Thyroid gland (tissue), 4 donors: ENCODE results near the gene CUL3. TPM values are rescaled to one million over a fixed set of nuclear protein-coding genes. Genes with fewer than 3 reads are reported as not detected.
"Not testable (repeated sequence)": the region's sequence is repeated elsewhere in the genome, so short reads cannot be mapped to it uniquely, and the experiment has no call there.

ENCODE experiments used
- DNase-seq, 2 donors: peaks; one replicate each; pipeline ENCODE4 v3.0.0-alpha.2; 2019
- H3K27ac ChIP-seq, 3 donors: fragments of 200-600 bp; sonication (generic); 1 replicate in 2 of 3; 2 replicates in 1 of 3; pipeline ENCODE4 v1.5.1; 2016 to 2019; ENCODE audit warnings: mild to moderate bottlenecking in 1 of 3, moderate library complexity in 1 of 3
- H3K27me3 ChIP-seq: fragments of 200-600 bp; sonication (generic); one replicate; pipeline ENCODE4 v1.5.1; 2019
- H3K36me3 ChIP-seq, 2 donors: fragments of 200-600 bp; sonication (generic); one replicate each; pipeline ENCODE4 v1.5.1; 2016 to 2019
- H3K4me1 ChIP-seq, 2 donors: fragments of 200-600 bp; sonication (generic); one replicate each; pipeline ENCODE4 v1.5.1; 2017 to 2019
- H3K4me3 ChIP-seq, 3 donors: fragments of 200-600 bp; sonication (generic); replicated peaks in 1 of 3; 1 replicate in 2 of 3; 2 replicates in 1 of 3; pipeline ENCODE4 v1.5.1; 2016; ENCODE audit warnings: mild to moderate bottlenecking in 1 of 3
- H3K9me3 ChIP-seq: fragments of 200-600 bp; sonication (generic); one replicate; pipeline ENCODE4 v1.5.1; 2017
- CTCF ChIP-seq, 6 experiments: fragments of 200-600 bp in 3 of 6; fragments of 450-650 bp in 3 of 6; sonication (generic) in 3 of 6; IDR thresholded peaks; one replicate each; pipeline ENCODE4 v1.5.1; 2016 to 2019; ENCODE audit warnings: antibody characterized with exemption in 6 of 6, mild to moderate bottlenecking in 2 of 6, inconsistent platforms in 1 of 6, moderate library complexity in 1 of 6
- POLR2A ChIP-seq, 2 donors: fragments of 450-650 bp; IDR thresholded peaks; one replicate each; pipeline ENCODE4 v1.6.1; 2017; ENCODE audit warnings: antibody characterized with exemption in 2 of 2, mild to moderate bottlenecking in 2 of 2, moderate library complexity in 1 of 2
- WGBS, 2 donors: methylation state at CpG; one replicate each; pipeline ENCODE4 v1.1.5; 2017; 5-methylcytosine and 5-hydroxymethylcytosine counted together
- intact Hi-C: fragments of 100-400 bp; cut with DNase I; formaldehyde crosslinking; loops from one replicate; pipeline ENCODE4 v1.15.1; 2023
- total RNA-seq, 4 donors: library from RNA; depleted of rRNA; stranded (reverse); fragments of >200 nt; gene quantifications; one replicate each; pipeline ENCODE4 v1.2.3, GENCODE V29; 2016

Gene CUL3
- total RNA-seq, 4 donors from 2014 or later: 91.9 to 122 (median 107) TPM

DNA sequence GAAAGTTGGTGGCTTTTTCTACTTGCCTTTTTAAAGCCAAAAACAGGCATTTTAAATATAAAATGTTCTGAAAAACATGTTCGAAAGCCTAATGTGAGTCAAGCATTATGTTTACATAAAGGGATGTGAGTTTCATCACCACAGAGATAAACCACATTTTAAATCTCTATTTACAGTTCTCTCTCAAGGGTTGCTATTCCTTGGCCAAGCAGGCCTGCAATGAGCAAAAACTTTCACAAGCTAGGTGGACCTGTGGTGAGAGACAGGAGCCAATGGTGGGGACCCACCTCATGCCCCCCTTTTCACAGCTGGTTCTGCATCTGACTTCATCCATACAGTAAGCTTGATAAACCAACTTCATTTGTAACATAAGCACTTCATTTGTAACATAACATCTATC, 65.1 kb downstream of the CUL3 start:
- no peak for DNase-seq
- H3K27me3 ChIP-seq: no peaks in the 10 kb centered on the region
- no peaks in the 10 kb centered on the region for H3K9me3 ChIP-seq
- intact Hi-C loops: no loop called here
- TF ChIP-seq POLR2A (IDR thresholded peaks at IDR 0.05) (no peak), CTCF (IDR thresholded peaks at IDR 0.05) (no peak)
- no peak overlapping the region for H3K4me3 ChIP-seq
- 78 to 88% methylated on average over 1 of the region's 1 CpG for WGBS, 2 donors
- no peaks in the 10 kb centered on the region for H3K36me3 ChIP-seq
- peak overlapping the region in 1 of 3 donors; percentile 20 for H3K27ac ChIP-seq
- H3K4me1 ChIP-seq: peaks cover 28 to 54% of the 10 kb centered on the region in 2 donors

DNA sequence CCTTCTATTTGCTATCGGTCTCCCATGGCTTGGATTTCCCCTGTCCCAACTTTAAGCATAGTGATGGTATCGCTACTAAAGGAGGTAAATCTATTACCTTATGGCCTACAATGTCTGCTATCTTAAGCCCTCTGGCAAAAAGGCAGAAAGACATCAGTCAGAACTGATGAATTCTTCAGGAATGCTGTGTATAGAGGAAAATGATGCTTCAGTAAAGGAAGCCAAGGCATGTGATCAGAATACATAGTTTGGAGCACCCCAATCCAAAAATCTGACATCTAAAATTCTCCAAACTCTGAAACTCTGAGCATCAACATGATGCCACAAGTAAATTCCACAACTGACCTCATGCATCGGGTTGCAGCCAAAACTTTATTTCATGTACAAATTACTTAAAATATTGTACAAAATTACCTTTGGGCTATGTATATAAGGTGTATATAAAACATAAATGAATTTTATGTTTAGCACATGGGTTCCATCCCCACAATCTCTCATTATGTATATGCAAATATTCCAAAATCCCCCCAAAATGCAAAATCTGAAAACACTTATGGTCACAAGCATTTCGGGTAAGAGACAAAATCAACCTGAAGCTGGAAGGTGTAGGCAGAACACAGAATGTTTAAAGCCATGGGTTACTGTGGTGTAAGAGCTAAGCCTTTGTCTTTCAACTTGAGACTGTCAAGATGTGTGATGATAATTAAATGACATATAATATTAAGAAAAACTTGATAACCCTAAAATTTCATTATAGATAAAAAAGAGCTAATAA, 66.2 kb downstream of the CUL3 start:
- H3K9me3 ChIP-seq: no peaks in the 10 kb centered on the region
- intact Hi-C loops: no loop called here
- no peak overlapping the region for H3K27ac ChIP-seq
- H3K27me3 ChIP-seq: no peaks in the 10 kb centered on the region
- WGBS, 2 donors: 93 to 96% methylated on average over 4 of the region's 4 CpGs
- H3K36me3 ChIP-seq: no peaks in the 10 kb centered on the region
- no peak for TF ChIP-seq POLR2A (IDR thresholded peaks at IDR 0.05)
- TF ChIP-seq CTCF (IDR thresholded peaks at IDR 0.05): no peak
- no peak for DNase-seq
- peaks cover 20 to 43% of the 10 kb centered on the region in 2 donors for H3K4me1 ChIP-seq
- no peak overlapping the region for H3K4me3 ChIP-seq

GRCh38 chr2:224517963-224518362, 67.2 kb downstream of the CUL3 start:
- Histone ChIP-seq H3K36me3 (no peaks in the 10 kb centered on the region), H3K4me1 (peaks cover 20 to 33% of the 10 kb centered on the region in 2 donors), H3K4me3 (no peak overlapping the region), H3K27me3 (no peaks in the 10 kb centered on the region), H3K27ac (no peak overlapping the region), H3K9me3 (no peaks in the 10 kb centered on the region)
- 91 to 92% methylated on average over 2 of the region's 2 CpGs for WGBS, 2 donors
- no peak for DNase-seq
- intact Hi-C loops: no loop called here
- TF ChIP-seq CTCF (IDR thresholded peaks at IDR 0.05) (no peak), POLR2A (IDR thresholded peaks at IDR 0.05) (no peak)

DNA sequence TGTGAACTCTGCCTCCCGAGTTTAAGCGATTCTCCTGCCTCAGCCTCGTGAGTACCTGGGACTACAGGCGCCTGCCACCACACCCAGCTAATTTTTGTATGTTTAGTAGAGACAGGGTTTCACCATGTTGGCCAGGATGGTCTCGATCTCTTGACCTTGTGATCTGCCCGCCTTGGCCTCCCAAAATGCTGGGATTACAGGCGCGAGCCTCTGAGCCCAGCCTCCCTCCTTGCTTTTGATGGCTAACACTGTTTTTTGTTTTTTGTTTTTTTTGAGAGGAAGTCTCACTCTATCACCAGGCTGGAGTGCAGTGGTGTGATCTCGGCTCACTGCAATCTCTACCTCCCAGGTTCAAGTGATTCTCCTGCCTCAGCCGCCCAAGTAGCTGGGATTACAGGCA, 68.8 kb downstream of the CUL3 start:
- H3K36me3 ChIP-seq, H3K27ac ChIP-seq, DNase-seq, H3K4me3 ChIP-seq, intact Hi-C loops, H3K9me3 ChIP-seq, H3K27me3 ChIP-seq: not testable (repeated sequence)
- WGBS, 2 donors: 95 to 99% methylated on average over 10 of the region's 10 CpGs
- H3K4me1 ChIP-seq: peaks cover 20 to 26% of the 10 kb centered on the region in 2 donors

DNA sequence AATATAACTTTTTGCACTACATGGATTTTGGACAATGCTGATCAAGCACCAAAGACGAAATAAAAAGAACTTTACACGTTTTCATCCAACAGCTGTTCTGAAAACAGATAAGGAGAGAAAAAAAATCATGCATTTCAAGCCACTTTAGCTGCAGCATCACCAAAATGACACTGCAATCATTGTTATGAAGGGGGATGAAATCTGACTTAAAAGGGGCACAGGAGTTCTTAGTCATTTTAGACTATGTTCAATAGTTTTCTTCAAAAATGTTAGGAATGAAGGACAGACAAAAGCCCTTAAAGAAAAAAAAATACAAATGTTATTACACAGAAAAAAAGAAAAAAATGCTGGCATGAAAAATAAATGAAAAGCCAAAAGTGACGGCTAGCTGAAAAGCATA, 71.2 kb downstream of the CUL3 start:
- H3K4me1 ChIP-seq: peaks cover 7 to 8% of the 10 kb centered on the region in 2 donors
- H3K36me3 ChIP-seq: no peaks in the 10 kb centered on the region
- no peak overlapping the region for H3K27ac ChIP-seq
- H3K27me3 ChIP-seq: no peaks in the 10 kb centered on the region
- 65 to 66% methylated on average over 3 of the region's 3 CpGs for WGBS, 2 donors
- TF ChIP-seq CTCF (IDR thresholded peaks at IDR 0.05): no peak
- TF ChIP-seq POLR2A (IDR thresholded peaks at IDR 0.05): no peak
- intact Hi-C loops: no loop called here
- no peaks in the 10 kb centered on the region for H3K9me3 ChIP-seq
- H3K4me3 ChIP-seq: no peak overlapping the region
- no peak for DNase-seq
